ENCODE data around the gene ESPL1. TPM values are rescaled to one million over a fixed set of nuclear protein-coding genes. Genes with fewer than 3 reads are reported as not detected.

Gene ESPL1
- total and polyA plus RNA-seq, 2 of the 8 experiments (the other 6 are each of a cell fraction or from before 2014, with no cell fraction given) = 31.8 to 52.7 TPM

GRCh38 chr12:53324113-53324778 is 56.1 kb downstream of the ESPL1 start:
- Histone ChIP-seq H3K4me3 (ENCODE audit: extremely low read depth in 1 of 4, insufficient read depth in 2 of 4, low read depth in 3 of 4, low read length in 4 of 4) (peak overlapping the region; percentile 1 to 80 (median 48); a peak in 7 of 8 replicates), H3K27ac (ENCODE audit: low read depth, low read length) (no peak overlapping the region), H3K56ac (replicated peaks; ENCODE audit: insufficient read length, low read depth, low read length) (no peak overlapping the region), H3K9ac (replicated peaks in 1 of 4; ENCODE audit: extremely low read depth in 1 of 4, low read depth in 3 of 4, low read length in 3 of 4) (no peak overlapping the region), H2AFZ (ENCODE audit: low read length) (peak overlapping the region; percentile 44; the same call in 1 of the 2 replicates), H3K23ac (ENCODE audit: insufficient read length) (no peak overlapping the region), H2BK12ac (ENCODE audit: low read depth, low read length) (peak overlapping the region; percentile 44; the same call in 1 of the 2 replicates), H3K79me1 (ENCODE audit: low read depth, low read length) (no peaks in the 10 kb centered on the region), H3K23me2 (ENCODE audit: low read depth, low read length) (peaks cover 6% of the 10 kb centered on the region; the same call in 1 of the 2 replicates), H3K14ac (ENCODE audit: insufficient read length) (no peak overlapping the region), H3K4me1 (replicated peaks in 1 of 4; ENCODE audit: control insufficient read depth in 3 of 4, insufficient read depth in 4 of 4, low read length in 3 of 4) (peaks cover 0 to 20% (median 12%) of the 10 kb centered on the region in 4 experiments; a peak in 6 of 7 replicates), H4K91ac (replicated peaks; ENCODE audit: insufficient read length, low read length) (no peak overlapping the region), H2BK5ac (ENCODE audit: low read depth, low read length) (no peak overlapping the region), H2BK120ac (replicated peaks; ENCODE audit: low read depth, low read length) (no peak overlapping the region), H2BK15ac (ENCODE audit: low read length) (peak overlapping the region; percentile 5; the same call in 1 of the 2 replicates), H2BK20ac (ENCODE audit: low read length) (no peak overlapping the region), H3K9me3 (ENCODE audit: insufficient read depth in 2 of 2, low read depth in 1 of 2, low read length in 1 of 2) (no peaks in the 10 kb centered on the region), H3K79me2 (ENCODE audit: control insufficient read depth in 1 of 2, insufficient read depth in 2 of 2, low read length in 2 of 2) (no peaks in the 10 kb centered on the region), H3K27me3 (replicated peaks in 1 of 4; ENCODE audit: control insufficient read depth in 3 of 4, extremely low read depth in 1 of 4, insufficient read depth in 3 of 4, low read length in 3 of 4) (peaks cover 13 to 59% (median 46%) of the 10 kb centered on the region in 4 experiments), H4K8ac (ENCODE audit: extremely low read depth, insufficient read depth, low read length) (no peak overlapping the region), H3K4me2 (ENCODE audit: insufficient read depth in 1 of 2, low read depth in 2 of 2, low read length in 2 of 2) (peak overlapping the region; percentile 45 to 78), H4K20me1 (replicated peaks in 1 of 2; ENCODE audit: control insufficient read depth in 1 of 2, insufficient read depth in 2 of 2, low read length in 2 of 2) (peaks cover 2% of the 10 kb centered on the region in 2 experiments), H2AK5ac (ENCODE audit: low read depth, low read length) (no peak overlapping the region), H4K5ac (ENCODE audit: insufficient read length, low read depth, low read length) (no peak overlapping the region), H3K36me3 (ENCODE audit: control insufficient read depth in 2 of 4, insufficient read depth in 4 of 4, low read length in 3 of 4) (peaks cover 0 to 3% (median 0%) of the 10 kb centered on the region in 4 experiments; a peak in 1 of 8 replicates), H3K4ac (replicated peaks; ENCODE audit: insufficient read length, low read depth, low read length) (no peak overlapping the region), H3K18ac (ENCODE audit: extremely low read depth, low read length) (peak overlapping the region; percentile 4; the same call in 1 of the 2 replicates)
- DNase-seq (ENCODE audit: low read depth in 1 of 2, low spot score in 2 of 2) = peak in 1 of 2 experiments; percentile 60
- ChIA-PET CTCF (ENCODE audit: partially characterized antibody) (interaction anchor here (0.7 to 21.2 kb wide), 23 partner anchors 9 to 274 kb away, joined by 3 to 381 read pairs (median 6); partner anchors contain the start of genes NPFF, PFDN5, SP7 and TNS2), POLR2A (ENCODE audit: partially characterized antibody) (interaction anchor here (0.9 to 8.0 kb wide), 12 partner anchors 11 to 176 kb away, joined by 3 to 51 read pairs (median 4); partner anchors contain the start of genes ESPL1, MAP3K12, MYG1 and PRR13)
- 14% methylated on average over 28 of the region's 28 CpGs; no CpG with 5 or more reads in 1 of the 2 experiments for WGBS, 2 experiments (ENCODE audit: extremely low coverage in 1 of 2, insufficient coverage in 1 of 2, insufficient read length in 1 of 2, insufficient replicate concordance in 2 of 2, low coverage in 1 of 2, low lambda C conversion rate in 2 of 2, missing lambda C conversion rate in 1 of 2)
- peak; percentile 4 for TF ChIP-seq EZH2 (IDR thresholded peaks at IDR 0.05; ENCODE audit: low read depth, low read length, severe bottlenecking)
- TF ChIP-seq BACH1 (IDR thresholded peaks at IDR 0.05; ENCODE audit: low read length) = no peak
- TF ChIP-seq E2F6 (IDR thresholded peaks at IDR 0.05) = 0 out of 2 replicates have a peak, but pooled peaks have one; percentile 10
- TF ChIP-seq JUN (IDR thresholded peaks at IDR 0.05; ENCODE audit: low read depth, low read length) = no peak
- TF ChIP-seq BRCA1 (IDR thresholded peaks at IDR 0.05; ENCODE audit: low read depth, low read length) = no peak
- TF ChIP-seq KDM5A (IDR thresholded peaks at IDR 0.05; ENCODE audit: low read length) = no peak
- no peak for TF ChIP-seq MAX (IDR thresholded peaks at IDR 0.05)
- TF ChIP-seq RFX5 (IDR thresholded peaks at IDR 0.05; ENCODE audit: borderline replicate concordance, low read depth, low read length) = no peak
- no peak for FAIRE-seq
